B cell (primary cell): ENCODE data around the gene GLIS2. TPM values are rescaled to one million over a fixed set of nuclear protein-coding genes. Genes with fewer than 3 reads are reported as not detected.
A peak's percentile ranks its signal among the peaks of the same experiment; 100 is the strongest.

Experiments
- ATAC-seq: fragments of 200-7000 bp; cut with Tn5 transposase; one replicate; pipeline ENCODE4 v1.10.0; 2021; ENCODE audit warnings: low read depth, mild to moderate bottlenecking, moderate number of reproducible peaks, moderate library complexity
- CTCF ChIA-PET: fragments of 350-600 bp; sonication (Branson Sonifier 250); formaldehyde crosslinking; loops from one replicate; lab custom pipeline; 2021; ENCODE audit warnings: antibody characterized with exemption, inconsistent platforms; lab: Charles Lee
- POLR2A ChIA-PET: fragments of 350-600 bp; sonication (Branson Sonifier 250); formaldehyde crosslinking; loops from one replicate; lab custom pipeline; 2021; ENCODE audit warnings: antibody characterized with exemption; lab: Charles Lee
- DNase-seq: peaks from one replicate; pipeline ENCODE4 v3.0.0; 2013
- H2AFZ ChIP-seq: 2 replicates; pipeline ENCODE4 v1.6.1; 2012; ENCODE audit warnings: mild to moderate bottlenecking, low read depth, low read length; ENCODE audit not compliant: insufficient read depth, poor library complexity, severe bottlenecking
- H3K27ac ChIP-seq, 2 donors: 1 replicate in 1 of 2; 2 replicates in 1 of 2; pipeline ENCODE4 v1.5.1; 2012 to 2013; ENCODE audit warnings: low read length in 2 of 2, mild to moderate bottlenecking in 2 of 2, moderate library complexity in 1 of 2
- H3K27me3 ChIP-seq, 4 experiments: fragments of 200-600 bp in 1 of 4; sonication (generic) in 1 of 4; replicated peaks in 1 of 4; 1 replicate in 2 of 4; 2 replicates in 2 of 4; pipeline versions ENCODE4 v1.6.1 to v1.7.0; 2013 to 2016; ENCODE audit warnings: low read length in 3 of 4, mild to moderate bottlenecking in 2 of 4, mixed read lengths in 1 of 4, moderate library complexity in 1 of 4; ENCODE audit not compliant: insufficient read depth in 4 of 4, control insufficient read depth in 3 of 4; ENCODE audit errors: control extremely low read depth in 1 of 4
- H3K36me3 ChIP-seq, 2 experiments: replicated peaks in 1 of 2; 1 replicate in 1 of 2; 2 replicates in 1 of 2; pipeline versions ENCODE4 v1.6.1 to v1.7.1; 2013; ENCODE audit warnings: low read length in 1 of 2; ENCODE audit not compliant: insufficient read depth in 2 of 2, control insufficient read depth in 1 of 2; ENCODE audit errors: control extremely low read depth in 1 of 2, extremely low read depth in 1 of 2
- H3K4me1 ChIP-seq, 2 donors: fragments of 200-600 bp in 1 of 2; sonication (generic) in 1 of 2; 1 replicate in 1 of 2; 2 replicates in 1 of 2; pipeline versions ENCODE4 v1.5.1 to v1.6.1; 2013 to 2017; ENCODE audit warnings: low read length in 2 of 2; ENCODE audit not compliant: control insufficient read depth in 2 of 2, insufficient read depth in 2 of 2
- H3K4me2 ChIP-seq: replicated peaks from 2 replicates; pipeline ENCODE3; 2012; ENCODE audit warnings: mild to moderate bottlenecking, low read depth, low read length; ENCODE audit not compliant: poor library complexity, severe bottlenecking
- H3K4me3 ChIP-seq, 5 experiments: fragments of 200-600 bp in 1 of 5; sonication (generic) in 1 of 5; 1 replicate in 3 of 5; 2 replicates in 2 of 5; pipeline versions ENCODE4 v1.5.1 to v1.7.0; 2011 to 2016; ENCODE audit warnings: low read length in 4 of 5, mild to moderate bottlenecking in 4 of 5, low read depth in 2 of 5, control low read depth in 1 of 5, moderate library complexity in 1 of 5; ENCODE audit not compliant: insufficient read depth in 1 of 5; ENCODE audit errors: control extremely low read depth in 1 of 5, extremely low read depth in 1 of 5
- H3K79me2 ChIP-seq: fragments of 200-600 bp; sonication (generic); one replicate; pipeline ENCODE4 v1.6.0; 2016; ENCODE audit warnings: low read length; ENCODE audit not compliant: control insufficient read depth, insufficient read depth
- H3K9ac ChIP-seq: fragments of 200-600 bp; sonication (generic); 2 replicates; pipeline ENCODE4 v1.6.1; 2017; ENCODE audit warnings: mild to moderate bottlenecking, low read length, moderate library complexity
- H3K9me3 ChIP-seq, 3 donors: one replicate each; pipeline versions ENCODE4 v1.6.1 to v1.7.1; 2013; ENCODE audit warnings: low read length in 2 of 3; ENCODE audit not compliant: control insufficient read depth in 2 of 3, insufficient read depth in 1 of 3; ENCODE audit errors: control extremely low read depth in 1 of 3
- H4K20me1 ChIP-seq: 2 replicates; pipeline ENCODE4 v1.6.0; 2012; ENCODE audit warnings: mild to moderate bottlenecking, low read length; ENCODE audit not compliant: insufficient read depth, control insufficient read depth, poor library complexity, severe bottlenecking
- H3K27ac Mint-ChIP-seq: one replicate; pipeline ENCODE4 v1.8.0; 2021; ENCODE audit warnings: mixed read lengths
- H3K27me3 Mint-ChIP-seq: one replicate; pipeline ENCODE4 v1.8.0; 2021; ENCODE audit warnings: mixed read lengths
- H3K4me1 Mint-ChIP-seq: one replicate; pipeline ENCODE4 v1.8.0; 2021; ENCODE audit warnings: mixed read lengths
- H3K4me3 Mint-ChIP-seq: one replicate; pipeline ENCODE4 v1.8.0; 2021; ENCODE audit warnings: mixed read lengths
- H3K9me3 Mint-ChIP-seq: one replicate; pipeline ENCODE4 v1.8.0; 2022; ENCODE audit warnings: mixed read lengths; ENCODE audit not compliant: insufficient read depth
- EZH2 ChIP-seq: IDR thresholded peaks from 2 replicates; pipeline ENCODE4 v1.6.1; 2012; ENCODE audit warnings: borderline replicate concordance, low read depth, mild to moderate bottlenecking, moderate library complexity, low read length; ENCODE audit not compliant: insufficient read depth, poor library complexity, severe bottlenecking
- WGBS: methylation state at CpG from one replicate; pipeline ENCODE4 v1.1.5; 2013; ENCODE audit warnings: missing lambda C conversion rate; ENCODE audit not compliant: insufficient coverage; 5-methylcytosine and 5-hydroxymethylcytosine counted together
- intact Hi-C: fragments of 100-400 bp; cut with micrococcal nuclease; formaldehyde crosslinking; loops from one replicate; pipeline ENCODE4 v1.10.0; 2022
- polyA plus RNA-seq: library from polyadenylated mRNA; depleted of rRNA; stranded (reverse); fragments of >200 nt; gene quantifications from 2 replicates; pipeline ENCODE4 v1.2.3, GENCODE V29; 2012
- total RNA-seq, 2 donors: library from RNA; stranded (reverse); fragments of 120-200 nt in 1 of 2; gene quantifications; 1 replicate in 1 of 2; 2 replicates in 1 of 2; pipeline versions ENCODE4 v1.2.3 to v1.2.4, GENCODE V29; 2013 to 2022
- TF ChIP-seq, protein P1 (sequence below): fragments of 200-600 bp; IDR thresholded peaks from one replicate; pipeline ENCODE4 v1.8.0; 2022; ENCODE audit warnings: antibody characterized with exemption, mild to moderate bottlenecking

Gene GLIS2
- total and polyA plus RNA-seq, 2 donors (not counting 1 experiment from before 2014, with no cell fraction given) = not detected

DNA sequence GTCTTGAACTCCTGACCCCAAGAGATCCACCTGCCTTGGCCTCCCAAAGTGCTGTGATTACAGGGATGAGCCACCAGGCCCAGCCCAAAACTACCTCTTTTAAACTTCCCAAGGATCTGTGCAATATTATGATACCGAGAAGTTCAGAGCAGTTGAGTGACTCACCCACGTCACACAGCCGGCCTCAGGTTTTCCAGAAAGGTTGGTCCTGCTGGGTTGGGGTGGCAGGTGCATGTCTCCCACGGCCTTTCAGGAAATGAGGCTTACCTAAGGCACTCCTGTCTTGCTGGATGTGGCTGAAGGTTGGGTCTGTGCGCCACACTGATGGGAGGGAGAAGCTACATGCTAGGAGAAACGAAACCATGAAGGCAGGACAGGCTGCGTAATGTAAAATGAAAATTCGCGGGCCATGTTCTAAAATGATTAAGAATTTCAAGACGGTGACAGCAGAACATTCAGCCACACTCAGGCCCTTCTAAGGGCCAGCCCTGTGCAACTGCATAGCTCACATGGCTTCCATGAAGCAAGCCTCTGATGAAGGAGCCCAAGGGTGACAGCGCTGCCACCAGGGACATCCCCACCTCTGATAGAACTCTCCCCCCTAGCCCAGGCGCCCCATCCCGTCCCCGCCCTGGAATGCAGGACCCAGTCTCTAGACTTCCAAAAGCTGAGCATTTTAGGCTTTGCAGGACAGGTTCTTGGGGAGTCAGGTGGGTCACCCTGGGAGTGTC is 6.6 kb upstream of the GLIS2 start:
- peak overlapping the region in 1 of 2 donors; percentile 32 for H3K27ac ChIP-seq
- no peak overlapping the region for H2AFZ ChIP-seq
- H3K9me3 ChIP-seq = peaks cover 0 to 2% (median 0%) of the 10 kb centered on the region in 3 donors
- Mint-ChIP-seq H3K27me3 (peaks cover 3% of the 10 kb centered on the region), H3K27ac (peak overlapping the region; percentile 63), H3K9me3 (no peaks in the 10 kb centered on the region), H3K4me3 (peak overlapping the region; percentile 57), H3K4me1 (peaks cover 38% of the 10 kb centered on the region)
- TF ChIP-seq EZH2 = no peak
- TF ChIP-seq, protein P1, sequence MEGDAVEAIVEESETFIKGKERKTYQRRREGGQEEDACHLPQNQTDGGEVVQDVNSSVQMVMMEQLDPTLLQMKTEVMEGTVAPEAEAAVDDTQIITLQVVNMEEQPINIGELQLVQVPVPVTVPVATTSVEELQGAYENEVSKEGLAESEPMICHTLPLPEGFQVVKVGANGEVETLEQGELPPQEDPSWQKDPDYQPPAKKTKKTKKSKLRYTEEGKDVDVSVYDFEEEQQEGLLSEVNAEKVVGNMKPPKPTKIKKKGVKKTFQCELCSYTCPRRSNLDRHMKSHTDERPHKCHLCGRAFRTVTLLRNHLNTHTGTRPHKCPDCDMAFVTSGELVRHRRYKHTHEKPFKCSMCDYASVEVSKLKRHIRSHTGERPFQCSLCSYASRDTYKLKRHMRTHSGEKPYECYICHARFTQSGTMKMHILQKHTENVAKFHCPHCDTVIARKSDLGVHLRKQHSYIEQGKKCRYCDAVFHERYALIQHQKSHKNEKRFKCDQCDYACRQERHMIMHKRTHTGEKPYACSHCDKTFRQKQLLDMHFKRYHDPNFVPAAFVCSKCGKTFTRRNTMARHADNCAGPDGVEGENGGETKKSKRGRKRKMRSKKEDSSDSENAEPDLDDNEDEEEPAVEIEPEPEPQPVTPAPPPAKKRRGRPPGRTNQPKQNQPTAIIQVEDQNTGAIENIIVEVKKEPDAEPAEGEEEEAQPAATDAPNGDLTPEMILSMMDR = no peak
- WGBS = 81% methylated on average over 13 of the region's 14 CpGs
- no peaks in the 10 kb centered on the region for H3K36me3 ChIP-seq
- peaks cover 19 to 45% of the 10 kb centered on the region in 2 donors for H3K4me1 ChIP-seq
- H3K4me2 ChIP-seq = peak overlapping the region; percentile 7
- H3K4me3 ChIP-seq = no peak overlapping the region
- peaks cover 0 to 20% (median 5%) of the 10 kb centered on the region in 4 experiments for H3K27me3 ChIP-seq
- ATAC-seq = no peak
- DNase-seq = no peak
- intact Hi-C loops = loop anchor here (1.0 to 5.0 kb wide), 4 partner anchors 21 to 383 kb away; partner anchors contain the start of genes CDIP1 and NUDT16L1
- H3K79me2 ChIP-seq = peaks cover 9% of the 10 kb centered on the region
- ChIA-PET CTCF (interaction anchor here (0.7 to 15.7 kb wide), 16 partner anchors 8 to 895 kb away, joined by 3 to 165 read pairs (median 4); partner anchors contain the start of gene TFAP4), POLR2A (interaction anchor here (0.7 to 1.3 kb wide), 3 partner anchors 8 to 624 kb away, joined by 3 read pairs; partner anchors contain the start of gene TFAP4)
- no peaks in the 10 kb centered on the region for H4K20me1 ChIP-seq
- no peak overlapping the region for H3K9ac ChIP-seq

DNA sequence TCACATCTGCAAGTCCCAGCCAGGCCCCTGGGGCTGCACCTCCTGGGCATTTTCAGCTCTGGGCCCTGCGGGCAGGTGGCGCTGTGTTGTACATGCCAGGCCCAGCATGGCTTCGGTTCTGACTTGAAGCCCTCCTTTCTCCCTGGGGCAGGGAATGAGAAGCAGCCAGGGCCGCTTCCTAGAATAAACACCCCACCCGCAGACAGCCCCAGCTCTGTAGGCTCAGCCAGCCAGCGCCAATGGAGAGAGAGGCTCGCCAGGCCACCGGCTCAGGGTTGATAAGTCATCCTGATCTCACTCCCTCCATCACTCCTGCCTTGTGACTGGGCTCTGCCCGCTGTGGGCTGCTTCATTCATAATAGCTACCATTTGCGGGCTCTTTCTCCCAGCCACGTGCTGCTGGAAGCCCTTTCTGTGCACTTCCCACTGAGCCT is 6.0 kb upstream of the GLIS2 start:
- Mint-ChIP-seq H3K27ac (no peak overlapping the region), H3K9me3 (no peaks in the 10 kb centered on the region), H3K27me3 (peaks cover 9% of the 10 kb centered on the region), H3K4me3 (peak overlapping the region; percentile 57), H3K4me1 (peaks cover 44% of the 10 kb centered on the region)
- Histone ChIP-seq H3K36me3 (no peaks in the 10 kb centered on the region), H3K27ac (no peak overlapping the region), H3K9ac (no peak overlapping the region), H3K4me1 (peaks cover 23 to 49% of the 10 kb centered on the region in 2 donors), H4K20me1 (no peaks in the 10 kb centered on the region), H2AFZ (peak overlapping the region; percentile 5), H3K4me2 (peak overlapping the region; percentile 7), H3K27me3 (peaks cover 0 to 26% (median 9%) of the 10 kb centered on the region in 4 experiments), H3K4me3 (no peak overlapping the region), H3K9me3 (peaks cover 0 to 7% (median 0%) of the 10 kb centered on the region in 3 donors), H3K79me2 (peaks cover 4% of the 10 kb centered on the region)
- CTCF ChIA-PET = interaction anchor here (0.8 to 15.7 kb wide), 14 partner anchors 8 to 431 kb away, joined by 3 to 165 read pairs (median 4); partner anchors contain the start of gene TFAP4
- POLR2A ChIA-PET = interaction anchor here (1.1 to 1.3 kb wide), 2 partner anchors 37 to 42 kb away, joined by 3 read pairs; partner anchors contain the start of genes PAM16 and TFAP4
- intact Hi-C loops = loop anchor here (1.0 to 5.0 kb wide), 4 partner anchors 21 to 382 kb away; partner anchors contain the start of genes CDIP1 and NUDT16L1
- 45% methylated on average over 11 of the region's 11 CpGs for WGBS
- TF ChIP-seq, protein P1 = peak; percentile 80
- no peak for TF ChIP-seq EZH2
- DNase-seq (peak; percentile 82), ATAC-seq (peak; percentile 13)
